ENCODE results near the gene ECT2.
"Not testable (repeated sequence)": the region's sequence is repeated elsewhere in the genome, so short reads cannot be mapped to it uniquely, and the experiment has no call there.

DNA sequence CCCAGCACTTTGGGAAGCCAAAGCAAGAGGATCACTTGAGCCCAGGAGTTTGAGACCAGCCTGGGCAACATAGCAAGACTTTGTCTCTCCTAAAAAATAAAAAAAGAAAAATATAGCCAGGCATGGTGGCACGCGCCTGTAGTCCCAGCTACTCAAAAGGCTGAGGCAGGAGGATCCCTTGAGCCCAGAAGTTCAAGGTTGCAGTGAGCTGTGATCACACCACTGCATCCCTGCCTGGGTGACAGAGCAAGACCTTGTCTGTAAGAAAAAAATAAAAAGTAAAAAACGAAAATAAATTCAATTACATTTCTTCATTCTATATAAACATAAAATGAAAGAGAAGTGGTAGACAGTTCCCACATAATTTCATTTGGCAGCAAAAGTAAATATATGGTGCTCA lies 47.8 kb upstream of the ECT2 start:
- TF ChIP-seq, protein P1, sequence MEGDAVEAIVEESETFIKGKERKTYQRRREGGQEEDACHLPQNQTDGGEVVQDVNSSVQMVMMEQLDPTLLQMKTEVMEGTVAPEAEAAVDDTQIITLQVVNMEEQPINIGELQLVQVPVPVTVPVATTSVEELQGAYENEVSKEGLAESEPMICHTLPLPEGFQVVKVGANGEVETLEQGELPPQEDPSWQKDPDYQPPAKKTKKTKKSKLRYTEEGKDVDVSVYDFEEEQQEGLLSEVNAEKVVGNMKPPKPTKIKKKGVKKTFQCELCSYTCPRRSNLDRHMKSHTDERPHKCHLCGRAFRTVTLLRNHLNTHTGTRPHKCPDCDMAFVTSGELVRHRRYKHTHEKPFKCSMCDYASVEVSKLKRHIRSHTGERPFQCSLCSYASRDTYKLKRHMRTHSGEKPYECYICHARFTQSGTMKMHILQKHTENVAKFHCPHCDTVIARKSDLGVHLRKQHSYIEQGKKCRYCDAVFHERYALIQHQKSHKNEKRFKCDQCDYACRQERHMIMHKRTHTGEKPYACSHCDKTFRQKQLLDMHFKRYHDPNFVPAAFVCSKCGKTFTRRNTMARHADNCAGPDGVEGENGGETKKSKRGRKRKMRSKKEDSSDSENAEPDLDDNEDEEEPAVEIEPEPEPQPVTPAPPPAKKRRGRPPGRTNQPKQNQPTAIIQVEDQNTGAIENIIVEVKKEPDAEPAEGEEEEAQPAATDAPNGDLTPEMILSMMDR (IDR thresholded peaks at IDR 0.05): not testable (repeated sequence)
- TF ChIP-seq POLR2AphosphoS5, POLR2A, EP300 (IDR thresholded peaks at IDR 0.05): not testable (repeated sequence)
